GM18507 (cell line): ENCODE results near the gene RTBDN.

Experiments
- DNase-seq: peaks from one replicate; pipeline ENCODE4 v3.0.0; 2011; ENCODE audit warnings: low read depth; ENCODE audit not compliant: insufficient read length; ENCODE audit errors: extremely low spot score
- FAIRE-seq: peaks from 2 replicates; lab custom pipeline; 2011; peaks lifted over from hg19 to GRCh38; lab: Jason Lieb, UNC

Gene RTBDN

GRCh38 chr19:12794196-12794941 lies 40.0 kb downstream of the RTBDN start:
- no peak for FAIRE-seq
- no peak for DNase-seq

DNA sequence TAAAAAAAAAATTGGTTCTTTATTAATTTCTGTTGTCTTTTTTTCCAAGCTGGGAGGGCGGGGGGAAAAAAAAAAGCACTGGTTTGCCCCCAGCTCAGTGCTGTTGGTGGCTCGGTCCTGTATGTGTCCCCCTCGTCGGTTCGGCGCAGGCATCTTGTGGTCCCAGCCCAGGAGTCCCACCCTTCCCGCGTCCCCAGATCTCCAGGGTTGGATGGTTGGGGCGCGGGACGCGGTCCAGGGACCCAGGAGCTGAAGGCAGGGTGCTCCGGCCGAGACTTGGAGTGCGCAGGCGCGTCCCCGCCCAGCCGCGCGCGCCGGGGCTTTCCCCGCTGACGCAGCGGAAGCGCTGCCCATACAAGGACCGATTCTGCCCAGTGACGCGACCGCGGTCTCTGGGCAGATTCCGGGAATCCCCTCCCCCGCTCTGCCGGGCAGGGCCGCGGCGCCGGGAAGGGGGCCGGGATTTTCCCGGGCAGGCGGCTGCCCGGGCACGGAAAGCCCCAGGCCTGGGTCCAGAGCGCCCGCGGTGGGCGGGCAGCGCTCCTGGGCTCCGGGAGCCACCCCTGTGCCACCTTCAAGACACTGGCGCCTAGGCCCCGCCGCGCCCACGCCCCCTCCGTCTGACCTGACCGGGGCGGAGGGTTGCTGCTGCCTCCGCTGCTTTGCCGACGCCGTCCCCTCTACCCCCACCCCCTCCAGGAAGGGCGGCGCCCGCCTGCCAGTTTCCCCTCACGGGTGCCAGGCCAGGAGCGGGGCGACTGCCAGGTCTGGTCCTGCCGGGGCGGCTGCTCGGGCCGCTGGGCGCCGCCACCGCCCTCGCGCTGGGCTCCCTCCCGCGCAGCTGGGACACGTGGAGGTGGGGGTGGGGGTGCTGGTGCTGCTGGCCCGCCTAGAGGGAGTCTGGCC lies 40.8 kb downstream of the RTBDN start:
- DNase-seq (peak; percentile 89), FAIRE-seq (peak; percentile 86)

DNA sequence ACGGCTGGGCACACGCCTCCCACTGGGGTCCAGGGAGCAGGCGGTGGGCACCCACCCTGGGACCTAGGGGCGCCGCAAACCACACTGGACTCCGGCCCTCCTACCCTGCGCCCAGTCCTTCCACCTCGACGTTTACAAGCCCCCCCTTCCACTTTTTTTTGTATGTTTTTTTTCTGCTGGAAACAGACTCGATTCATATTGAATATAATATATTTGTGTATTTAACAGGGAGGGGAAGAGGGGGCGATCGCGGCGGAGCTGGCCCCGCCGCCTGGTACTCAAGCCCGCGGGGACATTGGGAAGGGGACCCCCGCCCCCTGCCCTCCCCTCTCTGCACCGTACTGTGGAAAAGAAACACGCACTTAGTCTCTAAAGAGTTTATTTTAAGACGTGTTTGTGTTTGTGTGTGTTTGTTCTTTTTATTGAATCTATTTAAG lies 41.5 kb downstream of the RTBDN start:
- no peak for DNase-seq
- no peak for FAIRE-seq

DNA sequence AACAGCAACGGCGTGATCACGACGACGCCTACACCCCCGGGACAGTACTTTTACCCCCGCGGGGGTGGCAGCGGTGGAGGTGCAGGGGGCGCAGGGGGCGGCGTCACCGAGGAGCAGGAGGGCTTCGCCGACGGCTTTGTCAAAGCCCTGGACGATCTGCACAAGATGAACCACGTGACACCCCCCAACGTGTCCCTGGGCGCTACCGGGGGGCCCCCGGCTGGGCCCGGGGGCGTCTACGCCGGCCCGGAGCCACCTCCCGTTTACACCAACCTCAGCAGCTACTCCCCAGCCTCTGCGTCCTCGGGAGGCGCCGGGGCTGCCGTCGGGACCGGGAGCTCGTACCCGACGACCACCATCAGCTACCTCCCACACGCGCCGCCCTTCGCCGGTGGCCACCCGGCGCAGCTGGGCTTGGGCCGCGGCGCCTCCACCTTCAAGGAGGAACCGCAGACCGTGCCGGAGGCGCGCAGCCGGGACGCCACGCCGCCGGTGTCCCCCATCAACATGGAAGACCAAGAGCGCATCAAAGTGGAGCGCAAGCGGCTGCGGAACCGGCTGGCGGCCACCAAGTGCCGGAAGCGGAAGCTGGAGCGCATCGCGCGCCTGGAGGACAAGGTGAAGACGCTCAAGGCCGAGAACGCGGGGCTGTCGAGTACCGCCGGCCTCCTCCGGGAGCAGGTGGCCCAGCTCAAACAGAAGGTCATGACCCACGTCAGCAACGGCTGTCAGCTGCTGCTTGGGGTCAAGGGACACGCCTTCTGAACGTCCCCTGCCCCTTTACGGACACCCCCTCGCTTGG lies 42.1 kb downstream of the RTBDN start:
- FAIRE-seq (peak; percentile 50), DNase-seq (no peak)

DNA sequence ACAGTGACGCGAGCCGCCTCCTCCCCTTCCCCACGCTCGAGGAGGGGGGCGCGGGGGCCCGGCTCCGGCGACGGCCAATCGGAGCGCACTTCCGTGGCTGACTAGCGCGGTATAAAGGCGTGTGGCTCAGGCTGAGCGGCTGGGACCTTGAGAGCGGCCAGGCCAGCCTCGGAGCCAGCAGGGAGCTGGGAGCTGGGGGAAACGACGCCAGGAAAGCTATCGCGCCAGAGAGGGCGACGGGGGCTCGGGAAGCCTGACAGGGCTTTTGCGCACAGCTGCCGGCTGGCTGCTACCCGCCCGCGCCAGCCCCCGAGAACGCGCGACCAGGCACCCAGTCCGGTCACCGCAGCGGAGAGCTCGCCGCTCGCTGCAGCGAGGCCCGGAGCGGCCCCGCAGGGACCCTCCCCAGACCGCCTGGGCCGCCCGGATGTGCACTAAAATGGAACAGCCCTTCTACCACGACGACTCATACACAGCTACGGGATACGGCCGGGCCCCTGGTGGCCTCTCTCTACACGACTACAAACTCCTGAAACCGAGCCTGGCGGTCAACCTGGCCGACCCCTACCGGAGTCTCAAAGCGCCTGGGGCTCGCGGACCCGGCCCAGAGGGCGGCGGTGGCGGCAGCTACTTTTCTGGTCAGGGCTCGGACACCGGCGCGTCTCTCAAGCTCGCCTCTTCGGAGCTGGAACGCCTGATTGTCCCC lies 42.9 kb downstream of the RTBDN start, which contains the start of gene JUNB:
Gene JUNB (plus strand): TSS at position 142 of the 706 bp plus-strand sequence. CDS start 286 bp downstream, at position 428.
- FAIRE-seq (peak; percentile 88), DNase-seq (no peak)

GRCh38 chr19:12790628-12791344 lies 43.6 kb downstream of the RTBDN start:
- FAIRE-seq (no peak), DNase-seq (no peak)

DNA sequence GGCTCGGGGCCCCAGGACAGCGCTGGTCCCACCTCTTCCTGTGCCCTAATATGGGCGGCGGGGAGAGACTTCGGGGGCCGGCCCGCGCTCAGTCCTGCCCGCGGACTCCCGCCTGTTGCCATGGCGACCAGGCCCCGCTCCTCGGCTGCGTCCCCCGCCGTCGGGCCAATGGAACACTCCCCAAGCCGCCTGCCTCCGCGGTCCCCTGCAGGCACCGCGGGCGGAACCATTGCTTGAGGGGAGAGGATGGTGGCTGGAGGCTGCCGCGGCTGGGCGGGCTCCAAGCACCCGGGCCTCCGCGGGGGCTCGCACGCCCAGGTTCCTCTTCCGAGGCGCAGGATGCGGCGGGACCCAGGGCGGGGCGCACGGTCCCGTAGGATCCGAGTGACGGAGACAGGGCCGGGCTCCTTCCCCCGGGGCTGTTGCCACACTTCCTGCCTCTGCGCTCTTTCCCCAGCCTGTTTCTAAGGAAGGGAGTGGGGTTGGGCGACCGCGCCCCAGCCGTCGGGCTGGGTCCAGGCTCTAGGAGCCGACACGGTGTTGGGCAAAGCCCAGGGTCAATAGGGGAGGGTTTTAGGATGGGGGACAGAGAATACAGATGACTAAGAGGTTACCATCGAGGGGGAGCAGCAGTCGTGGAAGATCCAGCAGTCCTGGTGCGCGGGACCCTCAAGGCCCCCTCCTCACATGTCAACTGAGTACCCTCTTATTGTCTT lies 44.3 kb downstream of the RTBDN start:
- FAIRE-seq (peak; percentile 80), DNase-seq (peak; percentile 80)

- FAIRE-seq (no peak), DNase-seq (no peak)
These were observed 45.1 kb downstream of the RTBDN start for GRCh38 chr19:12789098-12789903.

- no peak for DNase-seq
- FAIRE-seq: peak; percentile 81
These were observed 45.7 kb downstream of the RTBDN start for GRCh38 chr19:12788682-12789097.

DNA sequence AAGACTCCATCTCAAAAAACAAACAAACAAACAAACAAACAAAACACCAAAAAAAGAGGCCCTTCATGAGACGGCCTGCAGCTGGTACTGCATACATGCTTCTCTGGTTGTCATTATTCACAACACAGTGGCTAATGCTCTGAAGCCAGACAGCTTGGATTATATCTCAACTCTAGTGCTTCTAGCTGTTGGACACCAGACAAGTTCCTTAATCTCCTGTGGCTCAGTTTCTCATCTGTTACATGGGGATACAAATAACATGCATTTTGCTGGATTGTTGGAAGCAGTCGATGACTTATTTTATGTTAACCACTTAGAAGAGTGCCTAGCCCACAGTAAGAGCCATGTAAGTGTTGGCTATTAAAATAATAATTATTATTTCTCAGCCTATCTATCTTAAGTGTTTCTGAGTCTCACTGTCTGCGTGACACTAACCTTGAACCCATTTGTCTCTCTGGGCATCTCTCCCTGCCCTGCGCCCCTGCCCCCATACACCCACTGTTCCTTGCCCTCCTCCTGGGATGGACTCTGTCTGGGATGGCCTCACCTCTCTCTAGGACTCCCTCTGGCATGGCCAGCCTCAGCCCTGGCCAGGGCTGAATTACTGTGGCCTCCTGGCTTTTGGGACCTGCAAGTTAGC lies 46.2 kb downstream of the RTBDN start:
- no peak for DNase-seq
- no peak for FAIRE-seq

- DNase-seq: no peak
- no peak for FAIRE-seq
These were observed 46.9 kb downstream of the RTBDN start for GRCh38 chr19:12787458-12787857.

DNA sequence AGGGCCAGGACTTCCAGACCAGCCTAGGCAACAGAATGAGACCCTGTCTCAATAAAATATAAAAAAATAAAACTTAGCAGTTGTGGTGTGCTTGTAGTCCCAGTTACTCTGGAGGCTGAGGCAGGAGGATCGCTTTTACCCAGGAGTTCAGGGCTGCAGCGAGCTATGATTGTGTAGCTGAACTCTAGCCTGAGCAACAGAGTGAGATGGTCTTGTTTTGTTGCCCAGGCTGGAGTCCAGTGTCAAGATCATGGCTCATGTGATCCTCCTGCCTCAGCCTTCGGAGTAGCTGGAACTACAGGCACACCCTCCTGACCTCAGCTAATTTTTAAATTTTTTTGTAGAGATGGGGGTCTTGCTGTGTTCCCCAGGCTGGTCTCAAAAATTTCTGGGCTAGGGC lies 47.4 kb downstream of the RTBDN start:
- DNase-seq (no peak), FAIRE-seq (no peak)

DNA sequence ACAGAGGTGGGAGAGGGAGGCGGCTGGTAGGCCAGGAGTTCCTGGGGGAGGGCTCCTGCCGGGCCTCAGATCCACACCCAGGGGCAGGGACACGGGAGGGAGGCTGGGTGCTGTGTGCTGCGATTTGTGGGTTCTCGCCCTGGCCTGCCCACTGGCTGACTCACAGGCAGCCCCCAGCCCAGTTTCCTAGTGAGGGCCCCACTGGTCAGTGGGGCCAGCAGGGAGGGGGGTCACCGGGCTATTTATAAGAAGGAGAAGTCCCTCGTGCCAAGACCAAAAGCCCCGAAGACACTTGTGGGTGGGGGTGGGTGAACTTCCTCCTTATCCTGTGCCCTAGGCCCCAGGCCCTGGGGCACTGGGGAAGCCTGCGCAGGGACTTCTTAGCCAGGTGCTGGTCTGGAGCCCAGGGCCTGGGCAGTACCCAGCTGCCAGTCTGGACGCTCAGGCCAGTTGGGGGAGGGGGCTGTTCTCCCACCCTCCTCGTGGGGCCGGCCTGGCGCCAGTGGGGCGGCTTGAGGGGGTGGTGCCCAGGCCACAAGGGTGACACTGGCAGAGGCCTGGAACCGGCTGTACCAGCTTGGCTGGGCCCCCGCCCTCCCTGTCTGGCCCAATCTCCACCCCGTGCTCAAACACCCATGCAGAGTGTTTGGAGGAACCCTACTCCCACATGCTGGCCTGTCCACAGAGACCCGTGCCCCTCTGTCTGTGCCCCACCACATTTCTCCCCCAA lies 48.1 kb downstream of the RTBDN start:
- no peak for DNase-seq
- no peak for FAIRE-seq

DNA sequence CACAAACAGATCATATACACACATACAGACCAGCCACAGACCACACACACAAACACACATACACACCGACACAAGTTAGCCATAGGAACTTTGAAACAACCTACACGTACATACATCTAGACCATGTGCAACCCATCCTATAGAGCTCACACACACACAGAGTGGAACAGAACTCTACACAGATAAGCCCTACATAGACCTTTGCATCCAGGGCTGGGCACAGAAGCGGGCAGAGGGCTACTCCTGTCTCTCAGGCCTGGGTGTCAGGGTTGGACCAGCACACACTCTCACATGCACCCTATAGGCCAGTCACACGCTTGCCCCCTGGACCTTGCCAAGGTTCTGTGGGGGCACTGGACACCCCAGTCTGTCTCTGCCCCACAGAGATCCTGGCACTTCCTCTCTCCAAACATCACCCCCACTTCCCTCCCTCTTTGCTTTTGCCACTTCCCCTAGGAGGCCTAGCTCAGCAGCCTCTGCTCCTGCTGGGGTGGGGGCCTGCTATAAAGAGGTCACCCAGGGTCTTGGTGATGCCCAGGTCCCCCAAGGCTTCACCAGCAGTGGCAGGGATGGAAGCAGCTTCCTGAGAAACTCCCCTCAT lies 48.8 kb downstream of the RTBDN start:
- FAIRE-seq: no peak
- DNase-seq: no peak

GRCh38 chr19:12784871-12785430 lies 49.4 kb downstream of the RTBDN start:
- FAIRE-seq: peak; percentile 52
- DNase-seq: no peak
